22Rv1 (cell line): Measurements from ENCODE around the gene MRPL33.

Experiments
- ZFX ChIP-seq: fragments of 450-650 bp; IDR thresholded peaks from 2 replicates; pipeline ENCODE4 v1.6.1; 2017; ENCODE audit warnings: antibody characterized with exemption, borderline replicate concordance
- TF ChIP-seq, protein P1 (sequence below): fragments of 450-650 bp; IDR thresholded peaks from 2 replicates; pipeline ENCODE4 v1.5.1; 2017; ENCODE audit warnings: mild to moderate bottlenecking

DNA sequence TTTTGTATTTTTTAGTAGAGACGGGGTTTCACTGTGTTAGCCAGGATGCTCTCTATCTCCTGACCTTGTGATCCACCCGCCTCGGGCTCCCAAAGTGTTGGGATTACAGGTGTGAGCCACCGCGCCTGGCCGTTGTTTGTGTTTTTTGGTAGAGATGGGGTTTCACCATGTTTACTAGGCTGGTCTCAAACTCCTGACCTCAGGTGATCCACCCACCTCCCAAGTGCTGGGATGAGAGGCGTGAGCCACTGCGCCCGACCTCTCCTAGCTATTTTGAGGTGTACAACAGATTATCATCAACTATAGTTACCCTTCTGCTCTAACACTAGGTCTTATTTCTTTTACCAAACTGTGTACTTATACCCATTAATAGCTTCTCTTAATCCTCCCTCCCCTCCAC lies 28.9 kb upstream of the MRPL33 start:
- TF ChIP-seq, protein P1, sequence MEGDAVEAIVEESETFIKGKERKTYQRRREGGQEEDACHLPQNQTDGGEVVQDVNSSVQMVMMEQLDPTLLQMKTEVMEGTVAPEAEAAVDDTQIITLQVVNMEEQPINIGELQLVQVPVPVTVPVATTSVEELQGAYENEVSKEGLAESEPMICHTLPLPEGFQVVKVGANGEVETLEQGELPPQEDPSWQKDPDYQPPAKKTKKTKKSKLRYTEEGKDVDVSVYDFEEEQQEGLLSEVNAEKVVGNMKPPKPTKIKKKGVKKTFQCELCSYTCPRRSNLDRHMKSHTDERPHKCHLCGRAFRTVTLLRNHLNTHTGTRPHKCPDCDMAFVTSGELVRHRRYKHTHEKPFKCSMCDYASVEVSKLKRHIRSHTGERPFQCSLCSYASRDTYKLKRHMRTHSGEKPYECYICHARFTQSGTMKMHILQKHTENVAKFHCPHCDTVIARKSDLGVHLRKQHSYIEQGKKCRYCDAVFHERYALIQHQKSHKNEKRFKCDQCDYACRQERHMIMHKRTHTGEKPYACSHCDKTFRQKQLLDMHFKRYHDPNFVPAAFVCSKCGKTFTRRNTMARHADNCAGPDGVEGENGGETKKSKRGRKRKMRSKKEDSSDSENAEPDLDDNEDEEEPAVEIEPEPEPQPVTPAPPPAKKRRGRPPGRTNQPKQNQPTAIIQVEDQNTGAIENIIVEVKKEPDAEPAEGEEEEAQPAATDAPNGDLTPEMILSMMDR, result no peak
- TF ChIP-seq ZFX, result no peak
